ENCODE data around the gene ACSS3. TPM values are rescaled to one million over a fixed set of nuclear protein-coding genes. Genes with fewer than 3 reads are reported as not detected.

The ACSS3 gene
- total and polyA plus RNA-seq, 2 donors (not counting 3 experiments of a cell fraction or from before 2014, with no cell fraction given), result 0.12 to 0.86 TPM

- Histone ChIP-seq H3K9ac (replicated peaks; ENCODE audit: extremely low read depth, insufficient read depth, low read length) (no peak overlapping the region), H4K20me1 (replicated peaks; ENCODE audit: control insufficient read depth, extremely low read depth, insufficient read depth, low read length) (no peaks in the 10 kb centered on the region), H3K4me3 (replicated peaks in 1 of 3; ENCODE audit: insufficient read depth in 1 of 3, low read depth in 1 of 3, low read length in 3 of 3) (no peak overlapping the region), H3K9me1 (replicated peaks; ENCODE audit: control insufficient read depth, extremely low read depth, insufficient read depth, low read length) (no peaks in the 10 kb centered on the region), H3K36me3 (ENCODE audit: control insufficient read depth in 2 of 2, extremely low read depth in 1 of 2, insufficient read depth in 2 of 2, low read length in 2 of 2) (no peaks in the 10 kb centered on the region), H2AFZ (ENCODE audit: low read depth, low read length) (no peak overlapping the region), H3K79me2 (ENCODE audit: control insufficient read depth, insufficient read depth, low read length) (no peaks in the 10 kb centered on the region), H3K4me1 (ENCODE audit: control insufficient read depth, extremely low read depth, insufficient read depth, low read length) (no peaks in the 10 kb centered on the region), H3K27me3 (ENCODE audit: control insufficient read depth in 2 of 2, insufficient read depth in 2 of 2, low read length in 2 of 2) (no peaks in the 10 kb centered on the region), H3K27ac (ENCODE audit: insufficient read depth, low read depth, low read length) (no peak overlapping the region), H3K4me2 (ENCODE audit: insufficient read depth, low read length) (no peak overlapping the region), H3K9me3 (replicated peaks; ENCODE audit: control insufficient read depth, insufficient read depth, low read length) (no peaks in the 10 kb centered on the region)
- POLR2A ChIA-PET, result no interaction called here
- intact Hi-C loops (cut with micrococcal nuclease), result no loop called here
- CTCF ChIA-PET, result interaction anchor here (1.4 kb wide), 1 partner anchor 18 kb away, joined by 4 read pairs; no protein-coding TSS in a partner anchor
- FAIRE-seq, result no peak
- no peak for DNase-seq (ENCODE audit: low read depth, low spot score)
- no TSS peak for BruUV-seq (replicated peaks)
- dilution Hi-C loops (cut with MboI; ENCODE audit: extremely low pct_ligation_motif_present, low sequenced_read_pairs), result no loop called here
- TF ChIP-seq, protein P1, sequence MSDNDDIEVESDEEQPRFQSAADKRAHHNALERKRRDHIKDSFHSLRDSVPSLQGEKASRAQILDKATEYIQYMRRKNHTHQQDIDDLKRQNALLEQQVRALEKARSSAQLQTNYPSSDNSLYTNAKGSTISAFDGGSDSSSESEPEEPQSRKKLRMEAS (IDR thresholded peaks at IDR 0.05; ENCODE audit: insufficient read depth, insufficient read length), result no peak
- TF ChIP-seq GATA2 (IDR thresholded peaks at IDR 0.05; ENCODE audit: insufficient read depth, insufficient read length, low read depth, low read length) (no peak), CTCF (IDR thresholded peaks at IDR 0.05; ENCODE audit: extremely low read depth in 1 of 2, insufficient read depth in 1 of 2, low read depth in 1 of 2, low read length in 2 of 2) (no peak), FOS (IDR thresholded peaks at IDR 0.05; ENCODE audit: borderline replicate concordance, insufficient read depth, low read length) (no peak), POLR2A (IDR thresholded peaks at IDR 0.05; ENCODE audit: low read depth, low read length) (no peak), POLR2AphosphoS5 (IDR thresholded peaks at IDR 0.05; ENCODE audit: insufficient read depth, low read depth, low read length) (no peak), EZH2 (IDR thresholded peaks at IDR 0.05; ENCODE audit: borderline replicate concordance, low read depth, low read length, severe bottlenecking) (no peak), JUN (IDR thresholded peaks at IDR 0.05; ENCODE audit: borderline replicate concordance, insufficient read depth, insufficient read length, low read depth) (no peak), MYC (IDR thresholded peaks at IDR 0.05; ENCODE audit: low read depth, low read length) (no peak)
Observed at GRCh38 chr12:81146228-81147225, 68.6 kb downstream of the ACSS3 start.

Measured in endothelial cell of umbilical vein (primary cell).